ENCODE measurements around the gene EN2. TPM values are rescaled to one million over a fixed set of nuclear protein-coding genes. Genes with fewer than 3 reads are reported as not detected.

EN2 gene
- total and polyA plus RNA-seq, 2 of the 4 experiments (the other 2 are of a cell fraction): not detected

DNA sequence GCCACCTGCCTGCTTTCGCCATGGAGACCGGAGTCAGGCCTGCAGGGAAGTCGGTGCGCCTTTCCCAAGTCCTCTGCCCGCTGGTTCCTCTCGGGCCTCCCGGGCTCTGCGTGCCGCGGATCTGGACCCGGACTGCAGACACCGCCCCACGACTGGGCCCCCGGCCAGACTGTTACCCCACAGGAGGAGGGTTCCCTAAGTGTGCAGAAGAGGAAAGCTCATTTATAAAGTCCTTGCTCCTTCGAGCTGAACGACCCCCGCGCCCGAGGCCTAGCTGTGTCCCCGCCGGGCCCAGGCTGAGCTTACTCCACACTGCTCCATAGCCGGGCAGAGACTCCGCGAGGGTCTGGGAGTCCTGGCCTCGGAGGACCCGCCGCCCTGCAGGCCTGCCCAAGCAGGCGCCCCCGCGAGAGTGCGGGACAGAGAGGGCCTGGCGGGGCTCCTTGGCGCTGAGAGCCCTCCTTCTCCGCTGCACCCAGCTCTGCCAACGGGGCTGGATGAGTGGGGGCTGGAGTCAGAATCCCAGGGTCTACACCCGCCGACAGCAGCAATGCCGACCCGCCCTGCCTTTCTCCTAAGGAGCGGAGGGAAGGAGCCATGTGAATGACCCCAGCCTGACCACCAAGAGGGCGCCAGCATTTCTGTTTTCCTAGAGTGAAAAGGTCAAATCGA, 8.3 kb downstream of the EN2 start:
- Histone ChIP-seq H4K20me1 (ENCODE audit: insufficient read depth, low read length) (no peaks in the 10 kb centered on the region), H4K8ac (ENCODE audit: low read depth in 2 of 2, low read length in 2 of 2) (no peak overlapping the region), H2AFZ (replicated peaks; ENCODE audit: low read length, poor library complexity) (no peak overlapping the region), H2BK20ac (ENCODE audit: low read depth, low read length) (no peak overlapping the region), H4K91ac (ENCODE audit: insufficient read depth, low read depth, low read length) (no peak overlapping the region), H3K56ac (ENCODE audit: extremely low read depth, insufficient read depth, low read length) (no peak overlapping the region), H3K4me2 (ENCODE audit: low read depth, low read length) (no peak overlapping the region), H3K9ac (ENCODE audit: low read depth, low read length) (no peak overlapping the region), H2BK5ac (ENCODE audit: low read depth, low read length, poor library complexity, severe bottlenecking) (no peak overlapping the region), H3K79me1 (ENCODE audit: low read depth in 1 of 2, low read length in 2 of 2) (no peaks in the 10 kb centered on the region), H3K9me3 (ENCODE audit: control insufficient read depth, insufficient read depth, low read length) (no peaks in the 10 kb centered on the region), H3K23ac (ENCODE audit: low read depth, low read length) (no peak overlapping the region), H2BK120ac (ENCODE audit: low read depth, low read length) (no peak overlapping the region), H2AK9ac (replicated peaks; ENCODE audit: low read depth, low read length, poor library complexity) (peak overlapping the region; percentile 42), H3K14ac (replicated peaks; ENCODE audit: low read depth, low read length) (no peak overlapping the region), H3K36me3 (ENCODE audit: control insufficient read depth, insufficient read depth, low read length) (no peaks in the 10 kb centered on the region), H3K27ac (ENCODE audit: insufficient read depth, low read length) (no peak overlapping the region), H4K5ac (ENCODE audit: low read depth, low read length) (no peak overlapping the region), H3K18ac (ENCODE audit: low read depth, low read length) (no peak overlapping the region), H3K4ac (ENCODE audit: low read depth, low read length) (no peak overlapping the region), H3K4me1 (ENCODE audit: control insufficient read depth, insufficient read depth, low read length) (no peaks in the 10 kb centered on the region), H2AK5ac (ENCODE audit: low read depth, low read length) (no peak overlapping the region), H3K4me3 (ENCODE audit: insufficient read depth, low read depth, low read length) (no peak overlapping the region), H2BK15ac (ENCODE audit: low read depth, low read length) (no peak overlapping the region), H3K9me1 (ENCODE audit: insufficient read depth, low read length) (no peaks in the 10 kb centered on the region), H3K27me3 (ENCODE audit: control insufficient read depth, insufficient read depth, low read length) (peaks cover 87% of the 10 kb centered on the region)
- no peak for ATAC-seq (ENCODE audit: low read depth)
- WGBS, 2 experiments (ENCODE audit: extremely low coverage in 2 of 2, insufficient read length in 1 of 2): 0% methylated on average over 5 of the region's 42 CpGs; no CpG with 5 or more reads in 1 of the 2 experiments
- no peak for TF ChIP-seq CEBPB (IDR thresholded peaks at IDR 0.05; ENCODE audit: low read depth, low read length)
- TF ChIP-seq FOS (IDR thresholded peaks at IDR 0.05; ENCODE audit: low read depth, low read length): no peak
- TF ChIP-seq MAZ (IDR thresholded peaks at IDR 0.05; ENCODE audit: borderline replicate concordance, low read depth, low read length): no peak
- TF ChIP-seq NFE2L2 (IDR thresholded peaks at IDR 0.05; ENCODE audit: low read depth, low read length): no peak
- TF ChIP-seq, protein P1, sequence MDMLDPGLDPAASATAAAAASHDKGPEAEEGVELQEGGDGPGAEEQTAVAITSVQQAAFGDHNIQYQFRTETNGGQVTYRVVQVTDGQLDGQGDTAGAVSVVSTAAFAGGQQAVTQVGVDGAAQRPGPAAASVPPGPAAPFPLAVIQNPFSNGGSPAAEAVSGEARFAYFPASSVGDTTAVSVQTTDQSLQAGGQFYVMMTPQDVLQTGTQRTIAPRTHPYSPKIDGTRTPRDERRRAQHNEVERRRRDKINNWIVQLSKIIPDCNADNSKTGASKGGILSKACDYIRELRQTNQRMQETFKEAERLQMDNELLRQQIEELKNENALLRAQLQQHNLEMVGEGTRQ (IDR thresholded peaks at IDR 0.05; ENCODE audit: low read depth, low read length): no peak
- no peak for TF ChIP-seq SMC3 (IDR thresholded peaks at IDR 0.05; ENCODE audit: low read depth, low read length)
- TF ChIP-seq CHD1 (IDR thresholded peaks at IDR 0.05; ENCODE audit: low read depth, low read length): no peak
- no peak for TF ChIP-seq CTCF (conservative IDR thresholded peaks at IDR 0.05; ENCODE audit: low read depth, low read length)
- no peak for TF ChIP-seq MXI1 (IDR thresholded peaks at IDR 0.05; ENCODE audit: borderline replicate concordance, low read depth, low read length)
- TF ChIP-seq RAD21 (IDR thresholded peaks at IDR 0.05; ENCODE audit: low read length): no peak
- no peak for TF ChIP-seq RCOR1 (IDR thresholded peaks at IDR 0.05; ENCODE audit: insufficient replicate concordance, low read length)
- TF ChIP-seq BHLHE40 (IDR thresholded peaks at IDR 0.05; ENCODE audit: low read depth, low read length): no peak
- no peak for TF ChIP-seq POLR2A (IDR thresholded peaks at IDR 0.05; ENCODE audit: low read depth, low read length)
- dilution Hi-C loops (cut with HindIII; ENCODE audit: low sequenced_read_pairs, unreplicated experiment) (no loop called here), in situ Hi-C loops (cut with MboI; ENCODE audit: low sequenced_read_pairs) (no loop called here), intact Hi-C loops (cut with micrococcal nuclease) (no loop called here)
- no TSS peak for BruUV-seq (replicated peaks)
- POLR2A ChIA-PET (ENCODE audit: unreplicated experiment): no interaction called here
- CTCF ChIA-PET: interaction anchor here (0.5 to 0.6 kb wide), 2 partner anchors 91 to 95 kb away, joined by 3 read pairs; no protein-coding TSS in a partner anchor
- no peak for DNase-seq
